HL-60/S4 treated with retinoic acid at 250 ng/mL for 4 days and 3 days (cell line): ENCODE measurements around the gene TMEM50A.
"Not testable (repeated sequence)": the region's sequence is repeated elsewhere in the genome, so short reads cannot be mapped to it uniquely, and the experiment has no call there.

Source experiments
- in situ Hi-C: fragments of 300-500 bp; cut with MboI; formaldehyde crosslinking; loops from 2 replicates; pipeline ENCODE4 v1.7.0; 2022; ENCODE audit warnings: low sequenced_read_pairs

Gene TMEM50A

DNA sequence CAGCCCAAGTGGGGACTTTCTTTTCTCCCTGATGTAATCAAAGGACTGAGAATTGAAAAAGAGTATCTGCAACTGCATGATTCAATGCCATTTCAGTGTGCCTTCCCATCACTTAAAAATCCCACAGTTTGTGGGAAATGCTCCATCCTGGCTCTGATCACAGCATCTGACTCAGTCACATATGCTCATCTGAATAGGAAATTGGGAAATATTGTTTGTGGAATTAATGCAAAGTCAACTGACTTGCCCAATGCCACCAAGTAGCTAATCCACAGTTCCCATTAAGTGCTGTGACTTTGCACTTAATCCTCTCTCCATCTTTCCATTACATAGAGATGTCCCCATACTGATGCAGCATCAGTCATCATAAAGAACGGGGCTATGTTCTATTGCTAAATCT, 45.0 kb downstream of the TMEM50A start:
- in situ Hi-C loops, result not testable (repeated sequence)

DNA sequence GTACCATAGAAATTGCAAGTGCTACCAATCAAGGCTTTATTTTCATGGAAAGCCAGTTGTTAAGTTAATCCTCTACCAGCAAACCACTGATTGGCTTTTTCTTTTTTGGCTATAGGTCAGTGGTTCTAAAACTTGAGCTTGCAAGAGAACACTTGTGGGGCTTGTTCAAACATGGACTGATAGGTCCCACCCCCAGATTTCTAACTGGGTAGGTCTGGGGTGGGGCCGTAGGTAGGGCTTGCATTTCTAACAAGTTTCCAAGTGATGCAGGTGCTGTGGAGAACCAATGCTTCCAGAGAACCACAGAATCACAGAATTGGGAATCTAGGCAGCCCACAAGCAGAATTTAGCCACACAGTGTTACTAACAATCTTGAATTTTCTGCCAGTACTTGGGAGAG, 45.7 kb downstream of the TMEM50A start:
- in situ Hi-C loops, result not testable (repeated sequence)

DNA sequence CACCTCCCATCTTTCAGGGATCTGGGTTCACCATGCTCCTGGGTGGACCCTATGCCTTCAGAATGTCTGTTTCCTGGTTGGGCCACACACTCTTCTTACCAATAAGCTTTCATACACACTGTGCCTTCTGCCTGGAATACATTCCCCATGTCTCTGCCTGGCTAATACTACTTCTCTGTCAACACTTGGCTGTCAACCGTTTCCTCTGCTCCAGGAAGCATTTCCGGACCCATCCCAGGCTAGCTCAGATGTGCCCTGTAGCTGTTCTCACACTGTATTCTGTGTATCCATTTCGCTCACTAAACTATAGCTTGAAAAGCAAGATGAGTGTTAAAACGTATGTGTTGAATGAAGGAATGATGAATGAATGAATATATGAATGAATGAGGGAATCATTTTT, 49.0 kb downstream of the TMEM50A start:
- in situ Hi-C loops, result not testable (repeated sequence)

DNA sequence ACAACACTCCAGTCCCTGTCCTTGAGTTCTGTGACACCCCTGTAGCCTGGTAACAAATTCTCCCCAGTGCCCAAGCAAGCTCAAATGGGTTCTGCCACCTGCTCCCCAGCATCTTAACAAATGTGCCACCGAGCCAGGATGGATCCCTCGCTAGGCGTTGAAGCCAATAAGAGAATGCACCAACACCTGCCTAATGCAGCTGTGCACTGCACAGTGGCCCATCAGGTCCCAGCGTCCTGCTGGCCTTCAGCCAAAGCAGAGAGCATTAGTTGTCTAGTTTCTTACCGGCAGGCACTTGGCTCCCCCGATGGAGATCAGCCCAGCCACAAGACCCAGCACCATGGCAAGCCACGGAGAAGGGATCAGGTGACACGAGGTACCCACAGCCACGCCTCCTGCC, 50.6 kb downstream of the TMEM50A start:
- in situ Hi-C loops, result not testable (repeated sequence)

DNA sequence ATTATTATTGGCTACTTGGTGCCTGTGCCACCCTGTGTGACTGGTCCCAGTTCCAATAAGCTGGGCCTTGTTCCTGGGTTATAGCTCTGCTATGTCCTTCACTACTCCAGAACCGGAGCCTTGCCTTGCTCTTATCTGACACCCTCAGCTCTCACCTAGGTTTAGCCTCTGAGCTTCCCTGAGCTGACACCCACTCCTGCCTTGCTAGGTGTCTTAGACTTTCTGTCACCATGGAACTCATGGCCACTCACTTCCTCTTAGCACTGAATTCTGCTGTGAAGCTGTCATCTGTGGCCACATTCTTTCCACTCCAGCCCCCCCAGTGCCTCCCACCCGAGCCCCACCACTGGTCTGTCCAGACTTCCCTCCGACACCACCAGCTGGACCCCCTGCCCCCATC, 51.6 kb downstream of the TMEM50A start:
- in situ Hi-C loops, result not testable (repeated sequence)

DNA sequence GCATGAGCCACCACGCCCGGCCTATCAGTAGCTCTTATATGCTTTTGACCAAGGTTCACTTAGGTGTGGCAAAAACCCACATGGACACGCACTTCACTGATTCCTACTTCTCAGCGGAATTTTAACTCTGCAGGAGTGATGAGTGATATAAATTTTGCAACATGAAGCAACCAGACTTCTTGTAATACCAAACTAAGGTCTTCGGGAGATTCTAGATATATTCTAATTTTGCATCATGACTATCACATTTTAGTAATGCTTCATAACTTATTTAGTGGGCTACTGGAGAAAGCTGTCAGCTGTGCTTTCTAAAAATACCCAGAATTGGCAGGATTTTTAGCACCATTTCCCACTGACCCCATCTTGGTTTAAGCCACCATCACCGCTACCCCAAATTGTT, 54.7 kb downstream of the TMEM50A start:
- in situ Hi-C loops, result no loop called here

DNA sequence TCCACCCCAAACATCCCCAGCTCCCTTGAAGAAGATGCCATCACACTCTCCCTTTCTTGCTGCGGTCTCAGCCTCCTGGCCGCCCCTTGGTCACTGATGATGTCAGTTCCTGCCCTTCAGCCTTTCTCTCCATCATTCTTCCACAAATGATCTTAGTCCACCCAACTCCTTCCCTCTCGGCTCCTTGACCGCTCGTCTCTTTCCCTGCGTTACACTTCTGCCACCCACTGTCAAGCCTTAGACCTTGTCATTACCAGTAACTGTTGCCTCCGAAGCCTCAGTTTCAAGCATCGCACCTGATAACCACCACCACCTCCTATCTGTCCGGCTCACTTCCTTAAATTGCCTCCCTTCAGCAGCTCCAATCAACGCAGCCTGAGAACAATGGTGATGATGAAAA, 59.4 kb downstream of the TMEM50A start:
- in situ Hi-C loops, result not testable (repeated sequence)

DNA sequence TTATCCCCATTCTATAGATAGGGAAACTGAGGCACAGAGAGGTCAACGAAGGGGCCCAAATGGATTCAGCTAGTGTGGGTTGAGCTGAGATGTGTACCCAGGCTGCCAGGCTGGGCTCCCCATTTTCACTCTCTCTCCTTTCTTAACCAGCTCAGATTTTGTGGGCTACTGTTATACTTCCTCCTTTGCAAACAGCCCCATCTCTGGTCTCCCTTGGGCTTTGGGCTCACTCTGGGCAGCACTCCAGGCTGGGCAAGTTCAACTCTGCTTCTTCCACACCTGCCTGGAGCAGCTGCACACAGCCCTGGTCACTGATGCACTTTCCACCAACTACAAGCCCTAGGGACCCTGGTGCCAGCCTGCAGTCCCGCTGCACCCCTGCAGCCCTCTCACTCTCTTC, 59.9 kb downstream of the TMEM50A start:
- in situ Hi-C loops, result not testable (repeated sequence)

DNA sequence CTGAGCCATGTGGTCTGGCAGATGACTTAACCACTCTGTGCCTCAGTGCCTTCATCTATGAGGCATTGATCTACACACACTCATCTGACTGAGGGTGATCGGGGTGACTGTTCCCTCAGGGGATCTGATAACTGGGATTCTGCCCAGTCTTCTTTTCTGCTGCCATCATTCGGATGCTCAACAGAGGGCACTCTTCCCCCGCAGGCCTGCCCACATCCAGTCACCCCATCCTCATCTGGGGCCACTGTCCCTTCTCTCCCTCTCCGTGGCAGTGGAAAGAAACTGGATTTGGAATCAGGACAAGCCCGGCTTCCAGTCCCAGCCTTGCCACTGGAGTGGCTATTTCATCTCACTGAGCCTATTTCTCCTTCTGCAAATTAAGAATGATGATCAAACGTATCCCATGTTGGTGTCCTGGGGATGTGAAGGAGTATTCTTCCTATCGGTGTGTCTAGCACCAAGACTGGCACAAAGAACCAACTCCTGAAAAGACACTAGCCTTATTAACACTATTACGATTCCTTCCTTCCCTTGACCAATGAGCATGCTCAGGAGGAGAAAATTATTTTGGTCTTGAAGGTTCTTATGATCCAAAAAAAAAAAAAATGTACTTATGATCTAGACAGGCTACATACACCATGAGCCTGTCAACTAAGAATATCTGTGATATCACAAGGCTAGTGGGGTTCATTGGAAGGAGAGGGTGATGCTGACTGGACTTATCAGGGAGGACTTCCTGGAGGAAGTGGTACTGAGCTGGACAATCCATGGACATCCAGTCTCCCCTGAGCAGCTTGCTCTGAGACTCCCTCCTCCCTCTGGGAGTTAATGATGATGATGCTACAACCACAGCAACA, 65.0 kb downstream of the TMEM50A start:
- in situ Hi-C loops, result loop anchor here (25.0 kb wide), 2 partner anchors 109 to 384 kb away; no protein-coding TSS in a partner anchor

DNA sequence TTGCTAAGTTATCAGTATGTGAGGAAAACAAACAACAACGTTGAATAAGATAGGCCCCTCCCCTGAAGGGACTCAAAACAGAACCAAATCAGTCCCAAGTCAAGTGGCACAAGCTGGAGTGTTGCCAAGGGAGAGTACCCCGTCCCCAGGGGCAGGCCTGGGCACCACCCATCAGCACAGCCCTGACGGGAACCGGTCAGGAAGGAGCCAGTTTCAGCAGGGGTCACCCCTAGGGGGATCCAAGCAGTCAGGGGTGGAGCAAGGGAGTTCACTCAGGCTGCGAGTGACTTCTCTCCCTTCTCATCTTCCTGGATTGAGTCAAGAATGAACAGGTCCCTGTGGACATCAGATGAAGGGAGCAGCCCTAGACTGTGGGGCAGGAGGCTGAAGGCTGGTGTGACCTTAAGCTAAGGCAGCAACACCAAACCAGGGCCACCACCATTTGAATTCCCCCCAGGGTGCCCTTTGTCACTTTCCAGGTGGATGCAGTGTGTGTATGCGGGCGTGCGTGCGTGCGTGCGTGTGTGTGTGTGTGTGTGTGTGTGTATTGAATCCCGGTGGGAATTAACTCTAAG, 67.7 kb downstream of the TMEM50A start:
- in situ Hi-C loops, result loop anchor here (25.0 kb wide), 2 partner anchors 106 to 381 kb away; no protein-coding TSS in a partner anchor

DNA sequence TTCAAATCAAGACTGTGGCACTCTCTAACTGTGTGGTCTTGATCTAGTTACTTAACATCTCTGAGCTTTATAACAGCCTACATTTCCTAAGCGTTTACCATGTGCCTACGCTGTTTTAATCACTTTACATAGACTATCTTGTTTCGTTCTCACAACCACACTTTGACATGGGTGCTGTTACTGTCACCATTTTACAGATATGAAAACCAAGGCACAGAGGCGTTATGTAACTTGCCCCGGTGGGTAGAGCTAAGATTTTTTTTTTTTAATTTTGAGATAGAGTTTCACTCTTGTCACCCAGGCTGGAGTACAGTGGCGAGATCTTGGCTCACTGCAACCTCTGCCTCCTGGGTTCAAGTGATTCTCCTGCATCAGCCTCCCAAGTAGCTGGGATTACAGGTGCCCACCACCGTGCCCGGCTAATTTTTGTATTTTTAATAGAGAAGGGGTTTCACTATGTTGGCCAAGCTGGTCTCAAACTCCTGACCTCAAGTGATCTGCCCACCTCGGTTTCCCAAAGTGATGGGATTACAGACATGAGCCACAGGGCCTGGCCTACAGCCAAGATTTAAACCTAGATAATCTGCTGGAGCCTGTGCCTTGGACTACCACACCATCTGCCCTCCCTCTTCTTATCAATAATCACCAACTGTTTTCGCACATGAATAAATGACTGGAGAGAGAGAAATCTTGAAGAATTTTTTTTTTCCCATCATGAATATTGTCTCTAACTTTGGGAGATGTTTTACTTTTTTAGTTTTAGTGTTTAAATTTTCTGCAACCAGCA, 71.7 kb downstream of the TMEM50A start:
- in situ Hi-C loops, result loop anchor here (25.0 kb wide), 2 partner anchors 102 to 377 kb away; no protein-coding TSS in a partner anchor
